GM08714 (cell line): ENCODE data around the gene DOP1B.
"Not testable (repeated sequence)": the region's sequence is repeated elsewhere in the genome, so short reads cannot be mapped to it uniquely, and the experiment has no call there.

Source experiments
- H3K4me3 ChIP-seq: fragments of 200-500 bp; sonication (Bioruptor generic); 2 replicates; pipeline ENCODE4 v1.5.1; 2014; ENCODE audit warnings: mild to moderate bottlenecking, low read length, inconsistent platforms
- ZNF274 ChIP-seq: IDR thresholded peaks from 2 replicates; pipeline ENCODE4 v1.6.1; 2012; ENCODE audit warnings: mild to moderate bottlenecking, low read depth, low read length

Gene DOP1B

DNA sequence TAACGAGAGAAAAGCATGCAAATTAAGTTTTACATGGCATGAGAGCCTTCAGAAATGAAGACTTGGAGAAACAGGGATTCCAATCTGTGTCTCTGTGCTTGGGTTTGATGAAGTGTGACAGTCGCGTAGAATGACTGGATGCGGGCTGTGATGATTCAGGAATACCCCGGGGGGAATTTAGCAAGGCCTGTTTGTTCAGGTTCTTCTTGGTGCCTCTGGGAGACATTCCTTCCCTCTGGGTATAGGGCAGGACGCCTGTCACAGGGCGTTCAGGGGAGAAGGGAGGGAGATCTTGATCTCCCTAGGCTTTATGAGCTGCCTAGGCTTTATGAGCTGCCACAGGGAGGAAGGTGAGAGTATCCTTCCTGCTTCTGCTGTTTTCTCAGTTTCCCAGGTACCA lies 36.6 kb downstream of the DOP1B start:
- H3K4me3 ChIP-seq: no peak overlapping the region
- TF ChIP-seq ZNF274: no peak

DNA sequence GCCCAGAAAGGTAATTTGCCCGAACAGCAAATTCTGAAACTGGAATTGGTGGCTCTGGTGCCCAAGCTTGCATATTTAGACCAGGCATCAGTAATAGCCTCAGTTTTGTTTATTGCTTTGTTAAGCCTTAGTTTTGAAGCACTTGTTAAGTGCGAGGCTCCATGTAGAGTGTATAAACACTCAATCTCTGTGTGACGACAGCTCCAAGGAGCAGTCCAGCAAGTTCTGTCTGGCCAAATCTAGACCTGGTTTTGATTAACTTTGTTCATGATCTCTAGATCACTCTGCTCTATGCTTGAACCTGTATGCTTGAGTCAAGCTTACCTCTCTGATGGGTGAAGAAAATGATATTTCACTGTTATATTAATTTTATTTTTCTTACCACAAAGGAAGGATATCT lies 37.4 kb downstream of the DOP1B start:
- TF ChIP-seq ZNF274: no peak
- H3K4me3 ChIP-seq: no peak overlapping the region

DNA sequence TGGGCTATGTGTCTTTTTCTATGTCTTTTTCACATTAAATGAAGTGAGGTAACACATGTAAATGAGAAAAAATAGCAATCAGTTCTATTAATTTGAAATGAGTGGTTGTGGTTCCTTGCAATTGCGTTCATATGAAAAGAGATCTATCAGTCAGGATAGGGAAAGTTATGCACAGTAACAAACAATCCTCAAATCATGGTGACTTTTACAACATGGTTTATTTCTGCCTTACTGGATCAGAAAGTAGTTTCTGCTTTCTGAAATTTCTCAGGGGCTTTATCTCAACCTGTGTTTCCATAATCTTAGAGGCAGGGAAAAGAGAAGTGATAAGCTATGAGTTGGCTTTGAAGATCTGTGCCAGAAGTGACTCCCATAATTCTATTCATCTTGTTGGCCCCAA lies 39.0 kb downstream of the DOP1B start:
- no peak for TF ChIP-seq ZNF274
- H3K4me3 ChIP-seq: no peak overlapping the region

DNA sequence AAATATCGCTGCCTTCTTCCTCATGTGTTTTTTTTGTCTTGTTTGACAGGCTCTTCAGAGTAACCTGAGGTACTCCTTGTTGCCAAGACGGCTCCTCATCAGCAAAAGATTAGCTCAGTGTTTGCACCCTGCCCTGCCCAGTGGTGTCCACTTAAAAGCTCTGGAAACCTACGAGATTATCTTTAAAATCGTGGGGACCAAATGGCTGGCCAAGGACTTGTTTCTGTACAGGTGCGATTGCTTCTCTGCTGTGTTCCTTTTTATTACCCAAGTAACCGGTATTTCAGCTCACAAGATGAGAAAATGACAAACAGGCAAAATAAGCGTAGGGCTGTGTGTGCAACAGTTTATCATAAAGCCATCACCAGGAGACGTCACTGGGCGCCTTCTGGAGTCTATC lies 42.4 kb downstream of the DOP1B start:
- TF ChIP-seq ZNF274: no peak

DNA sequence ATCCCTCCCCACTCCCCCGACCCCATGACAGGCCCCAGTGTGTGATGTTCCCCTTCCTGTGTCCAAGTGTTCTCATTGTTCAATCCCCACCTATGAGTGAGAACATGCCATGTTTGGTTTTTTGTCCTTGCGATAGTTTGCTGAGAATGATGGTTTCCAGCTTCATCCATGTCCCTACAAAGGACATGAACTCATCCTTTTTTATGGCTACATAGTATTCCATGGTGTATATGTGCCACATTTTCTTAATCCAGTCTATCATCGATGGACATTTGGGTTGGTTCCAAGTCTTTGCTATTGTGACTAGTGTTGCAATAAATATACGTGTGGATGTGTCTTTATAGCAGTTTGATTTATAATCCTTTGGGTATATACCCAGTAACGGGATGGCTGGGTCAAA lies 43.0 kb downstream of the DOP1B start:
- not testable (repeated sequence) for H3K4me3 ChIP-seq

More for the DNA sequence above, 42.4 kb downstream of the DOP1B start:
- H3K4me3 ChIP-seq: no peak overlapping the region

DNA sequence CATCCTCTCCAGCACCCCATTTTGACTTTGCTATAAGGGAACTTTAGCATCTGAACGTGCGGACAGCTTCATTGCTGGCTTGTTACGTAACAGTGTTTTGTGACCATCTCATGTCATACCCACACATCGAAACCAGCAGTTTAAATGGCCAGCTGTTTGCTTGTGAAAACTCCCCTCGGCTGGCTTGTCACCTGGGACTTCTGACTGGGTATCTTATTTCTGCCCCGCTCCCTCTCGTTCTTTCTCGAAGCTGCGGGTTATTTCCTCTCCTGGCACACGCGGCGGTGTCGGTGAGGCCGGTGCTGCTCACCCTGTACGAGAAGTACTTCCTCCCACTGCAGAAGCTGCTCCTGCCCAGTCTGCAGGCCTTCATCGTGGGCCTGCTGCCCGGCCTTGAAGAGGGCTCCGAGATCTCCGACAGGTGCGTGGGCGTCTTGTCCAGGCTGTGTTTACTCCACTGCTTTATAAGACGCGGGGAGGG lies 43.5 kb downstream of the DOP1B start:
- H3K4me3 ChIP-seq: no peak overlapping the region
- no peak for TF ChIP-seq ZNF274

DNA sequence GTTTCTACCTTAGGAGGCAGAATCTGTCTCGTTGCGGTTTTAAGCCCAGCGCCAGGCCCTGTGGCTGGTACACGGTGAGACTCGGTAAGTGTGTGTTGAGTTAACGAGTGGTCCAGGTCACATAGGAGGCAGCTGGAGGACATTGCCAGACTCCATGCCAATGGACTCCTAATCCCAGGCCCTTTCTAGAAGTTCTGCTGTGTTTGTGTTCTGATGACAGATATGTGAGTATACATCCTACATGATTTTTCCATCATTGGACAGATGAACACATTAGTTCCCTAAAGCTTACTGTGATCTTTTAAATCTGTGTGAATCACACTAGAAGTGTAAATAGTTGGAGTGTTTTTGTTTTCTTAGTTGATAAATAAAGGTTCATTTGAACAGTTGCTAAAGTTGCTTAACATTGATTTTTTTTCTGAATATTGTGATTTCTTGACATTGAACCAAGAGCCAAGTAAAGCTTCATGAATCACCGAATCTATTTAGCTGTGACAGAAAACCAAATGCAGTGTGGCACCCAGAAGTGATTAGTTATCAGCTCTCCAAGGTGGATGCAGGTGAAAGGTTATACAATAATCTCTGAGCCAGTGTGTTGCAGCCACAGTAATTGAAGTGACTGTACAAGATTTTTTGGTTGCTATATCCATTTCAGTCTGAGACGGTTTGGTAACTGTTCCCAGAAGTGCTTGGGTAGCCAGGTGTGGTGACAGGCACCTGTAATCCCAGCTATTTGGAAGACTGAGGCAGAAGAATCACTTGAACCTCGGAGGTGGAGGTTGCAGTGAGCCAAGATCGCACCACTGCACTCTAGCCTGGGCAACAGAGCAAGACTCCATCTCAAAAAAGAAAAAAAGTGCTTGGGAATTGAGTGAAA lies 46.3 kb downstream of the DOP1B start:
- TF ChIP-seq ZNF274: no peak
- no peak overlapping the region for H3K4me3 ChIP-seq

DNA sequence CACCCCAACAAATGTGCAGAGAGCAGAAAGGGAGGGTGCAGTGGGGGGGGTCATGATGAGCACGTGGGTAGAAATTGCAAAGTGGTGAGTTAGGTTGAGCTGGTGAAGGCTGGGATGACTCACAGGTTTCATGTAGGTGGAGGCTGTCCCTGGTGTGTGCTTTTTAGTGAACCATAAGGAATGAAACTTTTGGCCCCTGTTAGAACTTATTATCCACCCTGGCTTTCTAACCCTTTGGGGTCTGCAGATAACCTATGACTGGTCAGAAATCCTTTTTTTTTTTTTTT lies 46.9 kb downstream of the DOP1B start:
- no peak for TF ChIP-seq ZNF274
- H3K4me3 ChIP-seq: no peak overlapping the region

DNA sequence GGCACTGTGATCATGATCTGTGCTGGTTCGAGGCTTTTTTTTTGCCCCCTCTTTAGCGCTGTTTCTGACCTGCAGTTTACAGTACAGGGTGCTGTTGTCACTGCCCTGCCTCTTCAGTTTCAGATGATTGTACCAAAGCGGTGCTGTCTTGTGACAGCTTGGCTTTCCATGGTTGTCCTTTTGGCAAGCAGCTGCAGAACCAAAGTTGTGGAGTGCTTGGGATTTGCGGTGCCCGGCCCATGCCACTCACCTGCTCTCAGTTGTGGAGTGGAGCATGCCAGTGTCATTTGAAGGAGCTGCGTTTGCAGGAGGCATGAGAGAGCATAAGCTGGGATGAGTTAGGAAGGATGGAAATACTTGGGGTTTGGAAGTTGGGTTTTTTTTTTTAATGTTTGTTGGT lies 48.4 kb downstream of the DOP1B start:
- H3K4me3 ChIP-seq: no peak overlapping the region

DNA sequence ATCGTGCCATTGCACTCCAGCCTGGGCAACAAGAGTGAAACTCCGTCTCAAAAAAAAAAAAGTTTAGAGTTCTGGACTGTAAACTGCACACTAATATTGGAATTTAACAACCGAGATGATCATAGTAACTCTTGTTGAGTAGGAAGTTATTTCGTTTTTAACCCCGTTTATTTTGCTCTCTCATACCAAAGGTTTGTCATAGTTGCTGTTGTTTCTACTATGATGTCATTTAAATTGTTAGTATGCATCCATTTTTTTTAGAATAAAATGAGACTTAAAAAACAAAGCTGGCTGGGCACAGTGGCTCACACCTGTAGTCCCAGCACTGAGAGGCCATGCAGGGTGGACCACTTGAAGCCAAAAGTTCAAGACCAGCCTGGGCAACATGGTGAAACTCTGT lies 49.3 kb downstream of the DOP1B start:
- no peak for TF ChIP-seq ZNF274

More for the DNA sequence above, 48.4 kb downstream of the DOP1B start:
- no peak for TF ChIP-seq ZNF274

More for the DNA sequence above, 49.3 kb downstream of the DOP1B start:
- H3K4me3 ChIP-seq: no peak overlapping the region
